ENCODE results near the gene CRACR2A.

The CRACR2A gene

DNA sequence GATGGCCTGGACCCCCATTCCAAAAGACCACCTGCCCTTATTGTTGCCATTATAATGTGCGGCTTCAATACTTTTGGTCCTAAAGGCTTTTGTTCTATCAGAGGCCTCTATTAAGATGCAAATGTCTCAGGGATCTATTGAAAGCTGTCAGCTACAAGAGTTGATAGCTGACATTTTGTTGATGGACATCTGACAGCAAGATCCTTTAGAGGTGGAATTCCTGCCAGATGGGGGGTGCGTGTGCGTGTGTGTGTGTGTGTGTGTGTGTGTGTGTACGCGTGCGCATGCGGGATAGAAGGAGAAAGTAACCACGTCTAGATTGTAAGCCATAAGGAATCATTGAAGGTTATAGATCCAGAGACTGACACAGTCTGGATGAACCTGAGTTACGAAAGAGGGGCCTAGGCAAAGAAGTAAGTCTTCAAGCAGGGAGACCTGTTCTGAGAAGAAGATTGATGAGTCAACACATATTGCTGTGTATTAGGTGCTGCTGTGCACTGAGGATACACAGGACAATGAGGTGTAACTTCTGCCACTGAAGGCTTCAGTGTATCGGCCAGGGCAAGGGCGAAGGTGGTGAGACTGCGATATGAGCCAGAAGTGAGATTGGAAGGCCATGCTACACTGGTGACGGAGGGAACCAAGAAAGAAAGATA, 172.7 kb downstream of the CRACR2A start:
- no peaks in the 10 kb centered on the region for H3K79me2 ChIP-seq (ENCODE audit: low read length)
- H3K27me3 ChIP-seq (ENCODE audit: low read depth, low read length): 0 out of 2 replicates have a peak, but pooled peaks cover 13% of the 10 kb centered on the region
- no peak overlapping the region for H2AFZ ChIP-seq (ENCODE audit: low read depth, low read length)
- H4K20me1 ChIP-seq (ENCODE audit: insufficient read depth, low read length): no peaks in the 10 kb centered on the region
- H3K4me3 ChIP-seq (ENCODE audit: low read length): no peak overlapping the region
- no peak overlapping the region for H3K27ac ChIP-seq (ENCODE audit: low read length)
- no peaks in the 10 kb centered on the region for H3K4me1 ChIP-seq (ENCODE audit: low read length)
- no peaks in the 10 kb centered on the region for H3K9me3 ChIP-seq (ENCODE audit: insufficient read depth, low read length)
- H3K4me2 ChIP-seq (ENCODE audit: low read length): no peak overlapping the region
- TF ChIP-seq, protein P1, sequence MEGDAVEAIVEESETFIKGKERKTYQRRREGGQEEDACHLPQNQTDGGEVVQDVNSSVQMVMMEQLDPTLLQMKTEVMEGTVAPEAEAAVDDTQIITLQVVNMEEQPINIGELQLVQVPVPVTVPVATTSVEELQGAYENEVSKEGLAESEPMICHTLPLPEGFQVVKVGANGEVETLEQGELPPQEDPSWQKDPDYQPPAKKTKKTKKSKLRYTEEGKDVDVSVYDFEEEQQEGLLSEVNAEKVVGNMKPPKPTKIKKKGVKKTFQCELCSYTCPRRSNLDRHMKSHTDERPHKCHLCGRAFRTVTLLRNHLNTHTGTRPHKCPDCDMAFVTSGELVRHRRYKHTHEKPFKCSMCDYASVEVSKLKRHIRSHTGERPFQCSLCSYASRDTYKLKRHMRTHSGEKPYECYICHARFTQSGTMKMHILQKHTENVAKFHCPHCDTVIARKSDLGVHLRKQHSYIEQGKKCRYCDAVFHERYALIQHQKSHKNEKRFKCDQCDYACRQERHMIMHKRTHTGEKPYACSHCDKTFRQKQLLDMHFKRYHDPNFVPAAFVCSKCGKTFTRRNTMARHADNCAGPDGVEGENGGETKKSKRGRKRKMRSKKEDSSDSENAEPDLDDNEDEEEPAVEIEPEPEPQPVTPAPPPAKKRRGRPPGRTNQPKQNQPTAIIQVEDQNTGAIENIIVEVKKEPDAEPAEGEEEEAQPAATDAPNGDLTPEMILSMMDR (IDR thresholded peaks at IDR 0.05; ENCODE audit: low read depth, low read length): no peak
- TF ChIP-seq EZH2phosphoT487 (IDR thresholded peaks at IDR 0.05; ENCODE audit: low read depth): no peak
- H3K36me3 ChIP-seq (replicated peaks; ENCODE audit: low read depth, low read length): no peaks in the 10 kb centered on the region
- H3K9ac ChIP-seq (ENCODE audit: low read length): no peak overlapping the region

DNA sequence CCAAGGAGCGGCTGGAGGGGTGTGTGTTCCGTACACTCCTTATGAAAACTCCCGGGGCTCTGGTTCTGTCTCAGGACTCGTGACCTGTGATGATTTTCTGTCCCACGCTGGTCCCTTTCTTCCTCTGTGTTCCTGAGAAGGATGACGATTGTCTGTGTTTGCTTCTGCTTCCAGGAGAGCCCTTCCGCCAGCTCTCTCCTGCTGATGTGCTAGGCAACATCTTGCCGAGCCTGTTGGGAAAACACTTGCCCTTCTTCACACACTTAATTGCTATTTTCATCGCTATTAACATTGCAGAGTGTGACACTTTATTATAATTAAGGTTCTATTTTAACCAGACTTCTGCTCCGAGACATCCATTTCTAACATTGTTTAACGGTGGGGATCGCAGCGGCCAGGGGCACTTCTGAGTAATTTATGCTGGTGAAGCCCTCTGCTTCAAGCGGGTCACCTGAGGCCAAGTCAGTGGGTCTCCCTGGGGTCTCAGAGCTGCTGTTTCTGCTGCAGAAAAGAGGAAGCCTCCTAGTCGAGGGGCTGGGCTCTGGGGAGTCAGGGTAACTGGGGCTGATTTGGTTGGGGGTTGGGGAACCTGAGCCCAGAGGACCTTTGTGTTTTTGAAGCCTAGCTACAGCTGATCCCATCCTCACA, 173.3 kb downstream of the CRACR2A start:
- H3K27ac ChIP-seq (ENCODE audit: low read length): no peak overlapping the region
- H3K79me2 ChIP-seq (ENCODE audit: low read length): no peaks in the 10 kb centered on the region
- no peak overlapping the region for H3K9ac ChIP-seq (ENCODE audit: low read length)
- peaks cover 17% of the 10 kb centered on the region; the same call in 1 of the 2 replicates for H3K27me3 ChIP-seq (ENCODE audit: low read depth, low read length)
- no peaks in the 10 kb centered on the region for H4K20me1 ChIP-seq (ENCODE audit: insufficient read depth, low read length)
- H2AFZ ChIP-seq (ENCODE audit: low read depth, low read length): no peak overlapping the region
- H3K36me3 ChIP-seq (replicated peaks; ENCODE audit: low read depth, low read length): no peaks in the 10 kb centered on the region
- H3K4me2 ChIP-seq (ENCODE audit: low read length): no peak overlapping the region
- H3K4me3 ChIP-seq (ENCODE audit: low read length): no peak overlapping the region
- TF ChIP-seq, protein P1 (IDR thresholded peaks at IDR 0.05; ENCODE audit: low read depth, low read length): no peak
- TF ChIP-seq EZH2phosphoT487 (IDR thresholded peaks at IDR 0.05; ENCODE audit: low read depth): no peak
- H3K9me3 ChIP-seq (ENCODE audit: insufficient read depth, low read length): no peaks in the 10 kb centered on the region
- no peaks in the 10 kb centered on the region for H3K4me1 ChIP-seq (ENCODE audit: low read length)

DNA sequence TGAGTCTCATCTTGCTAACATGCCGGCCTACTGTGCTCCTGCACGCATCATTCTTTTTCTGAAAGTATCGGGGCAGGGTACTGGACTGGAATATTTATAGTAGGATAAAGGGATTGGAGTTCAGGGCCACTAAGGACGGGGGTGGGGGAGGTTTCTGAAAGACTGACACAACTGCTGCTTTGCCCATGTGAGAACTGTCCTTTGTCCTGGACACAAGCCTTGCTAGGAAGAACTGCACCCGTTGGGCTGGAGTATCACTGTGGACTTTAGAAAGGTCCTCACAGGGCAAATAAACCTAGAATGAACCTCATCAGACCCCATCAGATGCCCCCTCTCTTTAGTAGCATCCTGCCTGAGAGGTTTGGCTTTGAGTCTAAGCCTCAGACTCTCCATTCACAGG, 174.4 kb downstream of the CRACR2A start:
- Histone ChIP-seq H2AFZ (ENCODE audit: low read depth, low read length) (no peak overlapping the region), H3K9ac (ENCODE audit: low read length) (no peak overlapping the region), H3K4me1 (ENCODE audit: low read length) (no peaks in the 10 kb centered on the region), H3K36me3 (replicated peaks; ENCODE audit: low read depth, low read length) (no peaks in the 10 kb centered on the region), H4K20me1 (ENCODE audit: insufficient read depth, low read length) (no peaks in the 10 kb centered on the region), H3K27me3 (ENCODE audit: low read depth, low read length) (peaks cover 19% of the 10 kb centered on the region), H3K79me2 (ENCODE audit: low read length) (no peaks in the 10 kb centered on the region), H3K9me3 (ENCODE audit: insufficient read depth, low read length) (no peaks in the 10 kb centered on the region), H3K27ac (ENCODE audit: low read length) (no peak overlapping the region), H3K4me2 (ENCODE audit: low read length) (no peak overlapping the region), H3K4me3 (ENCODE audit: low read length) (no peak overlapping the region)
- TF ChIP-seq, protein P1 (IDR thresholded peaks at IDR 0.05; ENCODE audit: low read depth, low read length): no peak
- TF ChIP-seq EZH2phosphoT487 (IDR thresholded peaks at IDR 0.05; ENCODE audit: low read depth): no peak

DNA sequence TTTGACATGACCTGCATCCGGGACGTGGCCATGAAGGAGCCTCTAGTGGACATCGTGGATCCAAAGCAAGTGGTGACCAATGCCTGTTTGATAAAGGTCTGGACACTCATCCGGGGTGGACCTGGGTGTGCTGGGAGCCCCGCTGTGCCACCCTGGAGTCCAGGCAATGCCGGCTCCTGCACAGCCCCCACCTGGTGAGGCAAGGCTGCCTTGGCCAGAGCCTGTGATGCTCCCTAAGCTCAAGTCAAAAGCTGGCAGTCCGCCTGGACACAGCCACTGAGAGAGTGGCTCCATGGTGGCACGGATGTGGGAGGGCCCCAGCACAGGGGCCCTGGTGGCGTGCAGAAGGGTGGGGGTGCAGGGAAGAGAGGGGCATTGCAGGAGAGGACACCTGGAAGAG, 176.0 kb downstream of the CRACR2A start:
- no peak for TF ChIP-seq EZH2phosphoT487 (IDR thresholded peaks at IDR 0.05; ENCODE audit: low read depth)
- TF ChIP-seq, protein P1 (IDR thresholded peaks at IDR 0.05; ENCODE audit: low read depth, low read length): no peak
- no peak overlapping the region for H3K4me3 ChIP-seq (ENCODE audit: low read length)
- H3K27ac ChIP-seq (ENCODE audit: low read length): no peak overlapping the region
- H3K36me3 ChIP-seq (replicated peaks; ENCODE audit: low read depth, low read length): no peaks in the 10 kb centered on the region
- H3K27me3 ChIP-seq (ENCODE audit: low read depth, low read length): peaks cover 35% of the 10 kb centered on the region
- no peak overlapping the region for H3K9ac ChIP-seq (ENCODE audit: low read length)
- no peak overlapping the region for H2AFZ ChIP-seq (ENCODE audit: low read depth, low read length)
- H3K4me1 ChIP-seq (ENCODE audit: low read length): no peaks in the 10 kb centered on the region
- no peak overlapping the region for H3K4me2 ChIP-seq (ENCODE audit: low read length)
- H3K9me3 ChIP-seq (ENCODE audit: insufficient read depth, low read length): no peaks in the 10 kb centered on the region
- no peaks in the 10 kb centered on the region for H4K20me1 ChIP-seq (ENCODE audit: insufficient read depth, low read length)
- H3K79me2 ChIP-seq (ENCODE audit: low read length): no peaks in the 10 kb centered on the region
